Endothelial cell (in vitro differentiated cells): ENCODE results near the gene PCDHGC3. TPM values are rescaled to one million over a fixed set of nuclear protein-coding genes. Genes with fewer than 3 reads are reported as not detected.

ENCODE experiments used
- DNase-seq: peaks from one replicate; pipeline ENCODE4 v3.0.0; 2021; ENCODE audit warnings: low spot score
- H3K27ac Mint-ChIP-seq: one replicate; pipeline ENCODE4 v1.8.0; 2021; ENCODE audit warnings: mixed read lengths, inconsistent platforms; ENCODE audit not compliant: unreplicated experiment
- H3K27me3 Mint-ChIP-seq: one replicate; pipeline ENCODE4 v1.8.0; 2021; ENCODE audit warnings: mild to moderate bottlenecking, moderate library complexity, mixed read lengths, inconsistent platforms; ENCODE audit not compliant: unreplicated experiment
- H3K36me3 Mint-ChIP-seq: one replicate; pipeline ENCODE4 v1.8.0; 2021; ENCODE audit warnings: mild to moderate bottlenecking, low read depth, mixed read lengths, inconsistent platforms; ENCODE audit not compliant: unreplicated experiment
- H3K4me1 Mint-ChIP-seq: one replicate; pipeline ENCODE4 v1.8.0; 2021; ENCODE audit warnings: mild to moderate bottlenecking, mixed read lengths, inconsistent platforms; ENCODE audit not compliant: unreplicated experiment
- H3K4me3 Mint-ChIP-seq: one replicate; pipeline ENCODE4 v1.8.0; 2021; ENCODE audit warnings: mild to moderate bottlenecking, mixed read lengths, inconsistent platforms; ENCODE audit not compliant: unreplicated experiment
- H3K9me3 Mint-ChIP-seq: one replicate; pipeline ENCODE4 v1.8.0; 2021; ENCODE audit warnings: mixed read lengths, inconsistent platforms; ENCODE audit not compliant: unreplicated experiment
- CTCF ChIP-seq: fragments of 200-600 bp; sonication (generic); IDR thresholded peaks from one replicate; pipeline ENCODE4 v1.5.0; 2021; ENCODE audit warnings: antibody characterized with exemption; ENCODE audit not compliant: unreplicated experiment
- total RNA-seq: library from RNA; stranded (reverse); fragmentation: NEBNext Ultra II Directional; extraction: Animal tissue kit (Norgen Biotek cat#: 25700); gene quantifications from one replicate; pipeline ENCODE4 v1.2.1, GENCODE V29; 2021; ENCODE audit not compliant: unreplicated experiment

PCDHGC3 gene
- total RNA-seq, 1 donor from 2014 or later, result 68.2 TPM

- peak overlapping the region; percentile 78 for H3K4me3 Mint-ChIP-seq
- H3K4me1 Mint-ChIP-seq, result peaks cover 40% of the 10 kb centered on the region
- DNase-seq, result no peak
- no peaks in the 10 kb centered on the region for H3K9me3 Mint-ChIP-seq
- H3K27me3 Mint-ChIP-seq, result peaks cover 20% of the 10 kb centered on the region
- H3K27ac Mint-ChIP-seq, result no peak overlapping the region
- no peak for TF ChIP-seq CTCF
- H3K36me3 Mint-ChIP-seq, result peaks cover 56% of the 10 kb centered on the region
These were observed 15.0 kb downstream of the PCDHGC3 start for GRCh38 chr5:141490771-141491170.

GRCh38 chr5:141491323-141492167 lies 15.8 kb downstream of the PCDHGC3 start:
- DNase-seq, result no peak
- H3K27ac Mint-ChIP-seq, result no peak overlapping the region
- no peaks in the 10 kb centered on the region for H3K9me3 Mint-ChIP-seq
- H3K27me3 Mint-ChIP-seq, result peaks cover 17% of the 10 kb centered on the region
- TF ChIP-seq CTCF, result no peak
- peaks cover 42% of the 10 kb centered on the region for H3K4me1 Mint-ChIP-seq
- peak overlapping the region; percentile 78 for H3K4me3 Mint-ChIP-seq
- peaks cover 52% of the 10 kb centered on the region for H3K36me3 Mint-ChIP-seq

DNA sequence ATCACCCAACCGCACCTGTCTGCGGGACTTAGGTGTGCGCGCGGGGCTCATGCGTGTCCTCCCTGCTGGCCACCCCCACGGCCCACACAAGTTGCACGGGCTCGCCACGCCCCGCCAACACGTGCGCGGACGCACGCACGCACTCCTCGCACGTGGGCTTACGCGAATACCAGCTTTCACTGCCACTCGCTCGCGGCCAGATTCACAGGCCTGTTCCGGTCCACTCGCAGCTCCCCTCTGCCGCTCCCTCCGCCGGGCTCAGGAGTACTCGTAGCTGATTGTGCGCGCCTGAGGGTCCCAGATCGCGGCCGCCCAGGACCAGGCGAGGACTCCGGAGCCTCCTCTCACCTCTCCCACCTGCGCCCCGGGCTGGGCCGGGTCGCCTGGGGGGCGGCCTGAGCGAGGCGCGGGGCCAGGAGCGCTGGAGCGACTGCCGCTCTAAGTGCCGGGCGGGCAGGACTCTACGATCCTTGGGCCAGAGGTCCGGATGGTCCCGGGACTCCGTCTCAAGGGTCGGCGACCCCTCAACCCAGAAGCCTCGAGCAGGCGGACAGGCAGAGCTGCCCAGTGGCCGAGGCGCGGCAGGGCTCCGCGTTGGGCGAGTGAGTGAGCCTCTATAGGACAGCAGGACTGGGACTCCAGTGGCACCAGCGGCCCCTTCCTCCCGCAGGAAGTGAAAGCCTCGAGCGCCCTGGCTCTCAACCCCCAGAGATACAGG lies 16.6 kb downstream of the PCDHGC3 start:
- no peak for TF ChIP-seq CTCF
- Mint-ChIP-seq H3K36me3 (peaks cover 44% of the 10 kb centered on the region), H3K9me3 (no peaks in the 10 kb centered on the region), H3K4me3 (peak overlapping the region; percentile 67), H3K4me1 (peaks cover 41% of the 10 kb centered on the region), H3K27ac (no peak overlapping the region), H3K27me3 (peaks cover 17% of the 10 kb centered on the region)
- DNase-seq, result no peak

DNA sequence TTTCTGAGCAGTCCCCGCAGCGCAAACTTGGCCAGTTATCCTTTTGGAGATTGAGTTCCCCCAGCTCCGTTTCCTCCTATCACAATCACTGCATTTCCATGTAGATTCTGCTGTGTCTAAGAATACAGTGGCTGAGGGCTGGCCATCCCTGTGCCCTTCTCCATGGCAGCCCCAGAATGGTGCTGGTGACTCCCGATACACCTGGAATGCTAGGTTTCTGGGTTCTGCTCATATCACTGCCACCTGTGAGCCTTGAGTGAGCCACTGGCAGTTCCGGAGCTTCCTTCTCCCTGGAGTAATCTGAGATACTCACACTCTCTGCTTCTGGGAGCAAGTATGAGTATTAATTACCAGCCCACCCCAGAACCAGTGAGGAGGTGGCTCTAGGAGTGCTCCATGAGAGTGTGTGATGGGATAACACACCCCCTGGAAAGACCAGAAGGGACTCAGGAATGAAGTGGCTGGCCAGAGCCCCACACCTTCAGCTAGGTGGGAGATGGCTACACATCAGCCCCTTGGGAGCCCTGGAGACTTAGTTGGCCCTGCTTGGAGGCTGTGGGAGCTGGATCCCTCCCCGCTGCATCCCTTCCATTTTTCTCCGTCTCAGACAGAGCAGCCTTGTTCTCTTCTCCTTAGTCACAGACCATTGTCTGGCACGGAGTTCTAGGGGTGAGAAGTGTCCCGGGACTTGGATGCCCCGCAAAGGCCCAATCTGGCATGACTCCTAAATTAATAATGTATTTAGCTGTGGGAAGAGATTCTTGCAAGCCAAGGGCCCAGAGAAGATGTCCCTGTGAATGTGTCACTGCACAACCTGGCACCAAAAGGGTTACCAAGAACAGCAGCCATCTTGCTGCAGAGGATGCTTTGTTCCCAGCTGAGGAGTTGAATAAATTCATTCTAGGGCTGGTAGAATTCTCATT lies 18.0 kb downstream of the PCDHGC3 start:
- DNase-seq, result no peak
- peaks cover 38% of the 10 kb centered on the region for H3K36me3 Mint-ChIP-seq
- H3K9me3 Mint-ChIP-seq, result no peaks in the 10 kb centered on the region
- no peak overlapping the region for H3K27ac Mint-ChIP-seq
- no peak overlapping the region for H3K4me3 Mint-ChIP-seq
- peaks cover 19% of the 10 kb centered on the region for H3K27me3 Mint-ChIP-seq
- H3K4me1 Mint-ChIP-seq, result peaks cover 39% of the 10 kb centered on the region
- TF ChIP-seq CTCF, result no peak
